HG02588 (cell line): ENCODE data around the gene NRXN2.

ENCODE experiments used
- ATAC-seq: cut with Tn5 transposase; IDR thresholded peaks from one replicate; pipeline ENCODE4 v1.9.1; 2021; ENCODE audit warnings: mild to moderate bottlenecking, moderate library complexity; ENCODE audit not compliant: unreplicated experiment

Gene NRXN2

GRCh38 chr11:64759131-64759721 is 36.2 kb upstream of the NRXN2 start:
- no peak for ATAC-seq

GRCh38 chr11:64758330-64759079 is 35.5 kb upstream of the NRXN2 start:
- no peak for ATAC-seq

- ATAC-seq, result no peak
These were observed 34.7 kb upstream of the NRXN2 start for GRCh38 chr11:64757549-64758329.

- ATAC-seq, result no peak
These were observed 32.8 kb upstream of the NRXN2 start for GRCh38 chr11:64755681-64756361.

- ATAC-seq, result no peak
These were observed 32.1 kb upstream of the NRXN2 start for GRCh38 chr11:64754919-64755662.

- ATAC-seq, result no peak
These were observed 31.3 kb upstream of the NRXN2 start for GRCh38 chr11:64754124-64754918.

GRCh38 chr11:64753380-64754123 is 30.6 kb upstream of the NRXN2 start:
- ATAC-seq, result no peak

- ATAC-seq, result no peak
These were observed 30.0 kb upstream of the NRXN2 start for GRCh38 chr11:64753019-64753379.

GRCh38 chr11:64752175-64752970 is 29.4 kb upstream of the NRXN2 start:
- no peak for ATAC-seq

GRCh38 chr11:64751580-64751979 is 28.6 kb upstream of the NRXN2 start:
- ATAC-seq, result no peak

GRCh38 chr11:64751136-64751535 is 28.1 kb upstream of the NRXN2 start:
- no peak for ATAC-seq

GRCh38 chr11:64750361-64751054 is 27.5 kb upstream of the NRXN2 start:
- ATAC-seq, result no peak

GRCh38 chr11:64747961-64748665 is 25.1 kb upstream of the NRXN2 start:
- ATAC-seq, result no peak

- ATAC-seq, result no peak
These were observed 23.5 kb upstream of the NRXN2 start for GRCh38 chr11:64746486-64746885.

GRCh38 chr11:64745521-64746328 is 22.7 kb upstream of the NRXN2 start:
- no peak for ATAC-seq

- ATAC-seq, result no peak
These were observed 22.2 kb upstream of the NRXN2 start for GRCh38 chr11:64745189-64745520.
